ENCODE measurements around the gene CRAMP1.
A peak's percentile ranks its signal among the peaks of the same experiment; 100 is the strongest.

CRAMP1 gene

DNA sequence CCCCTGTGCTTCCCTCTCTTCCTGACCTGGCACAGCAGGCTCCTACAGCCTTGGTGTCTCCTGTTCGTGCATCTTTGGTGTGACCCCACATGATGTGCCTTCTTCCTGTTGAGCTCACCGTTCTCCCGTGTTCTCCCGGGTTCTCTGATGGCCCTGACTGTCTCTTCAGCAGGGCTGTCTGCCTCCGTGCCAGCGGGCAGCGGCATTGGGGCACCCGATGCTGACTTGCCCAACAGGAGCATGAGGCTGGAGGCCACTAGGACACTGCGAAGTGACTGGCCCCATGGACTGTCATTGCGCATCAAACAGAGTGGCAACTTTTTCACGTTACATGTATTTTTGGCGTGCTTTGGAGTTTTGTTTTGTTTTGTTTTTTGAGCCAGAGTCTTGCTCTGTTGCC lies 22.4 kb downstream of the CRAMP1 start:
- DNase-seq, result no peak

- DNase-seq, result no peak
Observed at GRCh38 chr16:1635070-1635469, 22.9 kb downstream of the CRAMP1 start.

DNA sequence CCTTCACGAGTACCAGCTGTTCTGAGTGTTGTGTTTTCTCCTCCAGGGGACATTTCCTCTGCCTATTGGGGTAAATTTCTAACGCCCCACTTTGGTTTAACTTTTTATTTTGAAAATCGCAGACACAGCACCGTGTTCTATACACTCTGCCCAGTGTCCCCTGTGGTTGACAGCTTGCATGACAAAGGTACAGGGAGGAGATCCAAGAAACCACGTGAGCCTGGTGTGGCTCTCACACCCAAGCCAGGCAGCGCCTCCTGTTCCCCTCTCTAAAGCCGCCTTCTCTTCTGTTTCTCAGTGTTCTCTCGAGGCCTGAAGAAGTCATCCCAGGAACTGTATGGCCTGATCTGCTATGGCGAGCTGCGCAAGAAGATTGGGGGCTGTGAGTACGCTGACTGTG lies 25.4 kb downstream of the CRAMP1 start:
- DNase-seq, result no peak

GRCh38 chr16:1638757-1639156 lies 26.6 kb downstream of the CRAMP1 start:
- no peak for DNase-seq

GRCh38 chr16:1639282-1639681 lies 27.1 kb downstream of the CRAMP1 start:
- DNase-seq, result no peak

- no peak for DNase-seq
Observed at GRCh38 chr16:1639860-1640259, 27.7 kb downstream of the CRAMP1 start.

- no peak for DNase-seq
Observed at GRCh38 chr16:1640261-1640941, 28.2 kb downstream of the CRAMP1 start.

DNA sequence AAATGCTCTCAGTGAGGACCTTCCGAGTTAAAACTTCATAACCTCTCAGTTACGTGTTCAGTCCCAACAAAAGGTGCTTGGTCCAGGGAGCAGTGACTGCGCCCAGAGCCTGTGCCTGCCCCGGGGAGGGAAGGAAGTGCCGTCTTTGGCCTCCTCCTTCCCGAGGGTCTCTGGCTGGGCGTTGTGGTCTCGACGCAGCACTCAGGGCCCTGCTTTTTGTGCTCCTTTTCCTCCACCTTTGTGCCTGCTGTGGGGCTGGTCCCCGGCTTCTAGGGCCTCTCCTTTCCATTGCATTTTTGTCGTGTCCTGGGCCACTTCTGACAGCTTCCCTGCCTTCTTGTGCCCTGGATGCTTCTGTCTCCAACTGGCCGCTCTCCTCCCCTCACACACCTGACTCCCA lies 29.1 kb downstream of the CRAMP1 start:
- no peak for DNase-seq

GRCh38 chr16:1642148-1642547 lies 30.0 kb downstream of the CRAMP1 start:
- DNase-seq, result no peak

DNA sequence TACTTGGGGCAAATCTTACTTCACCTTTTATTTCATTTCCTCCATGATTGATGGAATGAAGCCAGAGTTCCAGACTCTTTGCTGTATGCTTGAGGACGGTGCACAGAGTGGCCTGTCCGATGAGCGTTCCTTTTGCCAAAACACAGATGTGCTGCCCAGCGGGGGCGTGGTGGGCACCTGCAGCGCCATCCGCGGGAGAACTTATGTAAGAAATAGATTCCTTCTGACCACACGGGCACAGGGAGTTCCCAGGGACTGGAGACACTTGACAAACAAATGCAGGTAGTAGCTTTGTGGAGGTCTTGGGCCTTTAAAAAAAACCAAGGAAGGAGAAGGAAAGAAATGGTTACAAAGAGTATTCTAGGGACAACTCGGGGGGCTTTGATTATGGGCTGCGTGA lies 30.6 kb downstream of the CRAMP1 start:
- DNase-seq, result no peak

GRCh38 chr16:1643521-1643920 lies 31.4 kb downstream of the CRAMP1 start:
- no peak for DNase-seq

DNA sequence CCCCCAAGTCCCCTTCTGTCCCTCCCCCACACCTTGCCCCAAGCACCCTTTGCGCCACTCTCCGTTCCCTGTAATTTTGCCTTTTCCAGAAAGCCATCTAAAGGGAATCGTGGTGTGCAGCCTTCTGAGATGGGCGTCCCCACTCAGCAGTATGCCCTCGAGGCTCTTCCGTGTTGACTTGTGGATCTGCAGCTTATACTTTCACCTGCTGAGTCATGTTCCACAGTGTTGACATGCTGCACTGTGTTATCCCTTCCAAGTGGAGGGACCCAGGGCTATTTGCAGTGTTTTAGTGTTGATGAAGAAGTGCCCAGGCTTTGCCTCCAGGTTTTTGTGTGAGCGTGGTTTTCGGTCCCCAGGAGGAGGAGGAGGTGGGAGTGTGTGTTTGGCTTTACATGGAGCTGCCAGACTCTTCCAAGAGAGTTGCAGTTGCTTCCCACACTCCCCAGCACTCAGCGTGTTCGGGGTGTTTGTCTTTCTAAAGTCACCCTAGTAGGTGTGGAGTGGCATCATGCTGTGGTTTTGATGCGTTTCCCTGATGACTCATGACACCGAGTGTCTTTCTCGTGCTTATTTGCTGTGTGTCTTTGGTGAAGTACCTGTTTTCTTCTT lies 33.9 kb downstream of the CRAMP1 start:
- peak; percentile 37 for DNase-seq

GRCh38 chr16:1647856-1648255 lies 35.7 kb downstream of the CRAMP1 start:
- no peak for DNase-seq

GRCh38 chr16:1650131-1650530 lies 38.0 kb downstream of the CRAMP1 start:
- DNase-seq, result no peak

DNA sequence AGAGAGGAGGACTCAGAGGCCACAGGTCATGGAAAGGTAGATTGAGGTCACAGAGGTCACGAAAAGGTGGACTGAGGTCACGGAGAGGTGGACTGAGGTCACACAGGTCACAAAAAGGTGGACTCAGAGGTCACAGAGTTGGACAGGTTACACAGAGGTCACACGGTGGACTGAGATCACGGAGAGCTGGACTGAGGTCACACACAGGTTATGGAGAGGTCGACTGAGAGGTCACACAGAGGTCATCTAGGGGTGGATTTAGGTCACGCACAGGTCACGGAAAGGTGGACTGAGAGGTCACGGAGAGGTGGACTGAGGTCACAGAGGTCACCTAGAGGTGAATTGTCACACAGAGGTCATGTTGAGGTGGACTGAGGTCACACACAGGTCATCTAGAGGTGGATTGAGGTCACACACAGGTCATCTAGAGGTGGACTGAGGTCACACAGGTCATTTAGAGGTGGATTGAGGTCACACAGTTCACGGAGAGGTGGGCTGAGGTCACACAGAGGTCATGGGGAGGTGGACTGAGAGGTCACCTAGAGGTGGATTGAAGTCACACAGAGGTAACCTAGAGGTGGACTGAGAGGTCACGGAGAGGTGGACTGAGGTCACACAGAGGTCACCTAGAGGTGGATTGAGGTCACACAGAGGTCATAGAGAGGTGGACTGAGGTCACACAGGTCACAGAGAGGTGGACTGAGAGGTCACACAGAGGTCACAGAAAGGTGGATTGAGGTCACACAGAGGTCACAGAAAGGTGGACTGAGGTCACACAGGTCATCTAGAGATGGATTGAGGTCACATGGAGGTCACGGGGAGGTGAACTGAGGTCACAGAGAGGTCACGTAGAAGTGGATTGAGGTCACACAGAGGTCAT lies 39.2 kb downstream of the CRAMP1 start:
- no peak for DNase-seq

GRCh38 chr16:1651974-1652312 lies 39.8 kb downstream of the CRAMP1 start:
- DNase-seq, result no peak

- no peak for DNase-seq
Observed at GRCh38 chr16:1653023-1653422, 40.9 kb downstream of the CRAMP1 start.

DNA sequence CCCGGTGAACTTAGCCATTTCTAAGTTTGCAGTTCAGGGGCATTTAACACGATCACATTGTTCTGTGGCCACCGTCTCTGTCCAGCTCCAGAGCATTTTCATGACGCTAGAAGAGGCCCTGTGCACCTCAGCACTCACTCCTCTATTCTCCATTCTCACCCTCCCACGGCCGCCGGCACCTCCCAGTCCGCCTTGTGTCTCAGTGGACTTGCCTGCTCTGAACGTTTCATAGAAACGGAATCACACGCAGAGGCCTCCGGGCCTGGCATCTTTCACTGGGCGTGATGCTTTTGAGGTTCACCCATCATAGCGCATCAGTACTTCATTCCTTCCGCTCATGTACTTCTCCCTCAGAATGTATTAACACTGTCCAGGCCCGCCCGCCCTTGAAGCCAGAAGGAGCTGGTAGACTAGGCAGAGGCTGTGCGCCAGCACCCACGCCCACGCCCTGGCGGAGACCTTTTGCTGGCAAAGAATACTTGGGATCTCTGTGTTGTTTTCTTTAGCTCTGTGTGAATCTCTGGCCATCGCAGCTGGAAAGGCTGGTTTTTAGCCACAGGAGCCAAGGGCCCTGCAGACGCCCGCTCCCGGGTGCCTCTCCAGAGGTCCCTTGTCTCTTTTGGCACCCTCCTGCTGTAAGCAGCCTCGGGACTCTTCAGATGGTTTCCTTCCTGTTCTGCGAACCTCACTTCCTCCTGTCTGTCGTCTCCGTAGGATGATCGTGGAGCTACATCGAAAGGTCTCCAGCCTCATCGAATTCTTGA lies 42.5 kb downstream of the CRAMP1 start:
- DNase-seq, result no peak

DNA sequence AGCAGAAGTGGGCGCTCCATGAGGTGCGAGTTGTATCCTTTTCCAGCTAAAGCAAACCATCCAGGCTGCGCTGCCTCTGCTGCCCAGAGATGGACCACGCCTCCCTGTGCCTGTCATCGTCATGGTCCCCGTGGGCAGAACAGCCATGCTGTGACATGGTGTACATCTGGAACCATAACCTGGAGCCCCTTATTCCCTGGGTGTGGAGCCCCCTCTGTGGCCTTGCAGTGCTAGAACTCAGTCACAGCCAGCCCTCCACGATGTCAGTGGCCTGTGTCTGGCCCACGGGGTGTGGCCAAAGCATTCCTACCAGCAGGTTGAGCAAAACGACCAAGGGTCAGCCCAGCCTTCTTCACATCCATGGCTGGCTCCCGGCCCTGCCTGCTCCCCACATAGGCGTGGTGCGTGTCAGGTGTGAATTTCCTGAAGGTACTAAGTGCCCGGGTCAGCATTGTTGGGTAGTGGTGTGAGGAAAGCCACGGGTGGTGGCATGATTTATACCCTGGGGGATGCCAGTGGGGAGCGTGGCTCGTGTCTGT lies 43.2 kb downstream of the CRAMP1 start:
- no peak for DNase-seq

- no peak for DNase-seq
Observed at GRCh38 chr16:1655909-1656807, 44.0 kb downstream of the CRAMP1 start.

DNA sequence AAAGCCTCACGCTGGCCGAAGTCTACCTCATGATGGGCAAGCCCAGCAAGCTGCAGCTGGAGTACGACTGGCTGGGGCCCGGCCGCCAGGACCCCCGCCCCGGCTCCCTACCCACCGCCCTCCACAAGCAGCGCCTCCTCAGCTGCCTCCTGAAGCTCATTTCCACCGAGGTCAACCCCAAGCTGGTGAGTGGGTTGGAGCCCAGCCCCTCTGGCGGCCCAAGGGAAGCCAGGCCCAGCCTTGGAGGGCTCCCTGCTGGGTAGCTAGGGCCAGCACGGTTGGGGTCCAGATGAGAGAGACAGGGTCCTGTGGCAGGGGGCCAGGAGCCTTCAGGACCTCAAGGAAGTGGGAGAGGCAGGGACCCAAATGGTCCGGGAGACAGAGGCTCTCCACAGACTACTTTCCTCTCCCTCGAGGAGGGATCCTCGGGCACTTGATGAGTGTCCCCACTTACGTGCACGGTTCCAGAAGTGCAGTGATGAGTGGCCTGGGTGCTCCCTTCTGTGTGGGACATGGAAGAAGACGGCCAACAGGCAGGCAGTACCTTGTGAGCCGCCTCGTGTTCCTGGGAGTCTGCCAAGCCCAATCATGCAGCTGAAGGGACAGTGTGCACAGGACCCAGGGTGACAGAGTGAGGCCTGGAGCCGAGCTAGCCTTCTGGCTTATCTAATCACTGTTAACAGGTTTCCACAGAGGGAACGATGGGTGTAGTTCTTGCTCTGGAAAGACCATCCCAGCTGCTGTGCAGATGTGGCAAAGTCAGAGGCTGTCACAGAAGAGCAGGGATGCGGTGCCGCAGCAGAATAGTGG lies 44.9 kb downstream of the CRAMP1 start:
- DNase-seq, result no peak

Data from CD4-positive, alpha-beta T cell treated with Interleukin-17A for 1 hour (primary cell).